Thymus (tissue), 11 donors: ENCODE results near the gene MAGOH. TPM values are rescaled to one million over a fixed set of nuclear protein-coding genes. Genes with fewer than 3 reads are reported as not detected.

Experiments used
- DNase-seq, 9 donors: peaks; one replicate each; pipeline ENCODE4 v3.0.0-alpha.2; 2013; ENCODE audit warnings: low spot score in 9 of 9, low read depth in 6 of 9, missing footprints in 1 of 9
- H3K27ac ChIP-seq, 2 donors: one replicate each; pipeline ENCODE4 v1.5.1; 2013; ENCODE audit warnings: control low read depth in 1 of 2, low read depth in 1 of 2, low read length in 1 of 2, mild to moderate bottlenecking in 1 of 2, moderate library complexity in 1 of 2
- H3K27me3 ChIP-seq, 2 donors: one replicate each; pipeline ENCODE4 v1.5.1; 2013; ENCODE audit warnings: low read length in 1 of 2; ENCODE audit not compliant: control insufficient read depth in 2 of 2, insufficient read depth in 1 of 2
- H3K36me3 ChIP-seq, 2 donors: one replicate each; pipeline ENCODE4 v1.5.1; 2013; ENCODE audit warnings: low read length in 1 of 2, mild to moderate bottlenecking in 1 of 2, moderate library complexity in 1 of 2; ENCODE audit not compliant: control insufficient read depth in 2 of 2, insufficient read depth in 2 of 2
- H3K4me1 ChIP-seq, 2 donors: one replicate each; pipeline ENCODE4 v1.5.1; 2013; ENCODE audit warnings: low read length in 2 of 2; ENCODE audit not compliant: control insufficient read depth in 2 of 2, insufficient read depth in 2 of 2
- H3K4me3 ChIP-seq, 2 donors: one replicate each; pipeline ENCODE4 v1.5.1; 2013; ENCODE audit warnings: low read length in 2 of 2, control low read depth in 1 of 2, mild to moderate bottlenecking in 1 of 2
- H3K9me3 ChIP-seq, 2 donors: one replicate each; pipeline ENCODE4 v1.5.1; 2013; ENCODE audit warnings: low read length in 1 of 2, mild to moderate bottlenecking in 1 of 2; ENCODE audit not compliant: control insufficient read depth in 2 of 2, insufficient read depth in 1 of 2
- whole genome bisulfite sequencing: extraction: QIAGEN DNeasy Blood & Tissue Kit; methylation state at CpG from one replicate; pipeline ENCODE4 v1.1.7; 2013; 5-methylcytosine and 5-hydroxymethylcytosine counted together
- polyA plus RNA-seq: library from polyadenylated mRNA; stranded (reverse); fragments of 200-250 nt; gene quantifications from one replicate; pipeline ENCODE4 v1.2.3, GENCODE V29; 2013
- total RNA-seq: library from RNA; stranded (reverse); fragments of 120-200 nt; gene quantifications from one replicate; pipeline ENCODE4 v1.2.4, GENCODE V29; 2013
- donor health status: healthy.

MAGOH gene
- total and polyA plus RNA-seq, 2 donors: 84.3 to 134 TPM

- Histone ChIP-seq H3K27ac (no peak overlapping the region), H3K9me3 (no peaks in the 10 kb centered on the region), H3K4me1 (no peaks in the 10 kb centered on the region), H3K4me3 (no peak overlapping the region), H3K27me3 (no peaks in the 10 kb centered on the region), H3K36me3 (peaks cover 5 to 10% of the 10 kb centered on the region in 2 donors)
- no peak for DNase-seq
- 96% methylated on average over 9 of the region's 9 CpGs for WGBS
These were observed 42.8 kb upstream of the MAGOH start for GRCh38 chr1:53281133-53281532.

GRCh38 chr1:53280496-53280895, 42.2 kb upstream of the MAGOH start:
- Histone ChIP-seq H3K27me3 (no peaks in the 10 kb centered on the region), H3K4me1 (no peaks in the 10 kb centered on the region), H3K4me3 (no peak overlapping the region), H3K36me3 (peaks cover 5 to 10% of the 10 kb centered on the region in 2 donors), H3K27ac (no peak overlapping the region), H3K9me3 (no peaks in the 10 kb centered on the region)
- WGBS: 95% methylated on average over 8 of the region's 8 CpGs
- DNase-seq: no peak

- WGBS: 98% methylated on average over 14 of the region's 14 CpGs
- H3K27me3 ChIP-seq: no peaks in the 10 kb centered on the region
- peaks cover 5 to 14% of the 10 kb centered on the region in 2 donors for H3K36me3 ChIP-seq
- no peak overlapping the region for H3K27ac ChIP-seq
- no peaks in the 10 kb centered on the region for H3K9me3 ChIP-seq
- H3K4me1 ChIP-seq: no peaks in the 10 kb centered on the region
- H3K4me3 ChIP-seq: no peak overlapping the region
- no peak for DNase-seq
These were observed 41.2 kb upstream of the MAGOH start for GRCh38 chr1:53279296-53280200.

- H3K4me3 ChIP-seq: no peak overlapping the region
- H3K4me1 ChIP-seq: no peaks in the 10 kb centered on the region
- no peaks in the 10 kb centered on the region for H3K27me3 ChIP-seq
- peaks cover 5 to 14% of the 10 kb centered on the region in 2 donors for H3K36me3 ChIP-seq
- DNase-seq: peak in 8 of 9 donors; percentile 6 to 59 (median 36)
- no peaks in the 10 kb centered on the region for H3K9me3 ChIP-seq
- H3K27ac ChIP-seq: no peak overlapping the region
- WGBS: 33% methylated on average over 8 of the region's 8 CpGs
These were observed 40.0 kb upstream of the MAGOH start for GRCh38 chr1:53278298-53278725.

GRCh38 chr1:53277326-53277725, 39.0 kb upstream of the MAGOH start:
- H3K36me3 ChIP-seq: peaks cover 5 to 14% of the 10 kb centered on the region in 2 donors
- H3K4me3 ChIP-seq: no peak overlapping the region
- WGBS: 98% methylated on average over 5 of the region's 5 CpGs

GRCh38 chr1:53276902-53277281, 38.6 kb upstream of the MAGOH start:
- 99% methylated on average over 46 of the region's 46 CpGs for WGBS
- H3K4me3 ChIP-seq: no peak overlapping the region
- H3K9me3 ChIP-seq: no peaks in the 10 kb centered on the region
- no peak overlapping the region for H3K27ac ChIP-seq
- no peaks in the 10 kb centered on the region for H3K27me3 ChIP-seq
- H3K36me3 ChIP-seq: peaks cover 5 to 14% of the 10 kb centered on the region in 2 donors
- H3K4me1 ChIP-seq: no peaks in the 10 kb centered on the region
- DNase-seq: no peak

More at GRCh38 chr1:53277326-53277725, 39.0 kb upstream of the MAGOH start:
- no peak for DNase-seq
- Histone ChIP-seq H3K4me1 (no peaks in the 10 kb centered on the region), H3K9me3 (no peaks in the 10 kb centered on the region), H3K27me3 (no peaks in the 10 kb centered on the region), H3K27ac (no peak overlapping the region)

DNA sequence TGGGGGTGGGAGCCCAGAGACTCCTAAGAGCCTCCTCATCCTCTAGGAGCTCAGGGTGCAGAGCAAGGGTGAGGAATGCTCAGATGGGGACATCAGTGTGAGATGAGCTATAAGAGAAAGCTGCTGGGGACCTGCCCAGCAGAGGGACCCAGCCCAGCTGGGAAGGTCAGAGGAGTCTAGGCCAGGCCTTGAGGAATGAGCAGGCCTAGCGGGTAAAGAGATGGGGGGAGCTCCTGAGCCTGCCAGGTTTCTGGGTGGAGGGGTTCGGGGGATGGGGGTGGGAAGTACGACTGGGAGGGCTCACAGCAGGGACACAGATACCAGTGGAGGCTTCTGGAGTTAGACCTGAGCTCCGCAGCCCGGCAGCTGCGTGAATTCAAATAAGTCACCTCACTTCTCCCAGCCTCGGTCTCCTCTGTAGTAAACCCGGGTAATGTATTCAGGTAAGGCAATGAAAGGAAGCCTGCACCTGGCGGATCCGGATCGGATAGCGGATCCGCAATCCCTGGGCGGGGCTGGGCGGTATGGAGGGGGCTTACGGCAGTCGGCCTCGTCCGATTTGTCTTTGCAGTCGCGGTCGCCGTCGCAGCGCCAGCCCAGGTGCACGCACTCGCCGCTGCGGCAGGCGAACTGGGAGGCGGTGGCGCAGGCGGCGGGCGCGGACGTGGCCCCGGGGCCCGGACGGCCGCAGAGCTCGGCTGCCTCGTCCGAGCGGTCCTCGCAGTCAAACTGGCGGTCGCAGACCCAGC, 38.0 kb upstream of the MAGOH start:
- H3K27me3 ChIP-seq: no peaks in the 10 kb centered on the region
- peaks cover 5 to 14% of the 10 kb centered on the region in 2 donors for H3K36me3 ChIP-seq
- H3K9me3 ChIP-seq: no peaks in the 10 kb centered on the region
- no peaks in the 10 kb centered on the region for H3K4me1 ChIP-seq
- H3K4me3 ChIP-seq: no peak overlapping the region
- no peak overlapping the region for H3K27ac ChIP-seq
- no peak for DNase-seq
- WGBS: 96% methylated on average over 48 of the region's 48 CpGs

DNA sequence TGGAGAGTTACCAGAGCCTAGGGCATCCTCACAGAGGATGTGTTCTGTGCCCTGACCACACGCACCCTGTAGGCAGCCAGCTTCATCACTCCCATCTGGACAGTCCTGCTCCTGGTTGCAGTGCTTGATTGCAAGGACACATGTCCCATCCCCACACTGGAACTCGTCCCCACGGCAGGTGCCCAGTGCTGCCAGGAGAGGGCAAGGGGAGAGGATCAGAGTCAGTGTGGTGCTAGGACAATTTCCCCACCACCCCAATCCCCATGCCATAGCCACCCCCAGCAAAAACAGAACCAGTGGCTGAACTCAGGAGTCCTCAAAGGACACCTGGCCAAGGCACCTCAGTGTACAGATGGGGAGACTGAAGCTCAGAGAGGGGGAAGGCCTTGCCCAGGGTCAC, 37.2 kb upstream of the MAGOH start:
- over 99% methylated on average over 3 of the region's 3 CpGs for WGBS
- peaks cover 1 to 20% of the 10 kb centered on the region in 2 donors for H3K36me3 ChIP-seq
- no peak for DNase-seq

More for the DNA sequence above, 37.2 kb upstream of the MAGOH start:
- Histone ChIP-seq H3K27ac (no peak overlapping the region), H3K27me3 (no peaks in the 10 kb centered on the region), H3K4me3 (no peak overlapping the region), H3K9me3 (no peaks in the 10 kb centered on the region), H3K4me1 (no peaks in the 10 kb centered on the region)
